ENCODE measurements around the gene KANSL1L. TPM values are rescaled to one million over a fixed set of nuclear protein-coding genes. Genes with fewer than 3 reads are reported as not detected.
A peak's percentile ranks its signal among the peaks of the same experiment; 100 is the strongest.

KANSL1L gene
- total RNA-seq, 1 donor from 2014 or later, result 88.2 TPM

GRCh38 chr2:210009126-210009525, 162.1 kb downstream of the KANSL1L start:
- Histone ChIP-seq H3K9me3 (ENCODE audit: control insufficient read depth in 3 of 3, low read length in 3 of 3) (no peaks in the 10 kb centered on the region), H3K9ac (ENCODE audit: low read depth in 1 of 3, low read length in 3 of 3) (no peak overlapping the region), H3K4me1 (ENCODE audit: control insufficient read depth in 3 of 3, insufficient read depth in 3 of 3, low read length in 3 of 3) (peaks cover 12 to 13% (median 12%) of the 10 kb centered on the region in 3 donors), H3K36me3 (ENCODE audit: control insufficient read depth in 3 of 3, insufficient read depth in 3 of 3, low read length in 3 of 3) (peaks cover 0 to 15% (median 2%) of the 10 kb centered on the region in 3 donors), H3K4me3 (ENCODE audit: low read length in 3 of 3) (no peak overlapping the region), H3K27me3 (ENCODE audit: control insufficient read depth in 3 of 3, insufficient read depth in 3 of 3, low read length in 3 of 3) (no peaks in the 10 kb centered on the region), H3K27ac (ENCODE audit: low read depth, low read length) (no peak overlapping the region)

GRCh38 chr2:210007895-210008294, 163.3 kb downstream of the KANSL1L start:
- no peaks in the 10 kb centered on the region for H3K9me3 ChIP-seq (ENCODE audit: control insufficient read depth in 3 of 3, low read length in 3 of 3)
- H3K4me3 ChIP-seq (ENCODE audit: low read length in 3 of 3), result no peak overlapping the region
- peaks cover 0 to 13% (median 0%) of the 10 kb centered on the region in 3 donors for H3K36me3 ChIP-seq (ENCODE audit: control insufficient read depth in 3 of 3, insufficient read depth in 3 of 3, low read length in 3 of 3)
- no peaks in the 10 kb centered on the region for H3K27me3 ChIP-seq (ENCODE audit: control insufficient read depth in 3 of 3, insufficient read depth in 3 of 3, low read length in 3 of 3)
- peaks cover 20 to 23% (median 21%) of the 10 kb centered on the region in 3 donors for H3K4me1 ChIP-seq (ENCODE audit: control insufficient read depth in 3 of 3, insufficient read depth in 3 of 3, low read length in 3 of 3)
- no peak overlapping the region for H3K27ac ChIP-seq (ENCODE audit: low read depth, low read length)
- H3K9ac ChIP-seq (ENCODE audit: low read depth in 1 of 3, low read length in 3 of 3), result no peak overlapping the region

- Histone ChIP-seq H3K9me3 (ENCODE audit: control insufficient read depth in 3 of 3, low read length in 3 of 3) (no peaks in the 10 kb centered on the region), H3K4me3 (ENCODE audit: low read length in 3 of 3) (no peak overlapping the region), H3K36me3 (ENCODE audit: control insufficient read depth in 3 of 3, insufficient read depth in 3 of 3, low read length in 3 of 3) (peaks cover 0 to 2% (median 2%) of the 10 kb centered on the region in 3 donors), H3K4me1 (ENCODE audit: control insufficient read depth in 3 of 3, insufficient read depth in 3 of 3, low read length in 3 of 3) (peaks cover 24 to 30% (median 28%) of the 10 kb centered on the region in 3 donors), H3K9ac (ENCODE audit: low read depth in 1 of 3, low read length in 3 of 3) (no peak overlapping the region), H3K27ac (ENCODE audit: low read depth, low read length) (no peak overlapping the region), H3K27me3 (ENCODE audit: control insufficient read depth in 3 of 3, insufficient read depth in 3 of 3, low read length in 3 of 3) (no peaks in the 10 kb centered on the region)
Measured at GRCh38 chr2:210004881-210005280, 166.3 kb downstream of the KANSL1L start.

- Histone ChIP-seq H3K27ac (ENCODE audit: low read depth, low read length) (no peak overlapping the region), H3K9ac (ENCODE audit: low read depth in 1 of 3, low read length in 3 of 3) (peak overlapping the region; percentile 88 to 95 (median 89)), H3K4me1 (ENCODE audit: control insufficient read depth in 3 of 3, insufficient read depth in 3 of 3, low read length in 3 of 3) (peaks cover 24 to 30% (median 28%) of the 10 kb centered on the region in 3 donors), H3K9me3 (ENCODE audit: control insufficient read depth in 3 of 3, low read length in 3 of 3) (no peaks in the 10 kb centered on the region), H3K4me3 (ENCODE audit: low read length in 3 of 3) (peak overlapping the region; percentile 96 to 99 (median 99)), H3K36me3 (ENCODE audit: control insufficient read depth in 3 of 3, insufficient read depth in 3 of 3, low read length in 3 of 3) (peaks cover 0 to 2% (median 0%) of the 10 kb centered on the region in 3 donors), H3K27me3 (ENCODE audit: control insufficient read depth in 3 of 3, insufficient read depth in 3 of 3, low read length in 3 of 3) (no peaks in the 10 kb centered on the region)
Measured at GRCh38 chr2:210003359-210003758, 167.8 kb downstream of the KANSL1L start.

GRCh38 chr2:210002158-210003157, 168.8 kb downstream of the KANSL1L start, which contains the start of gene RPE:
Gene RPE (plus strand): TSS chr2:210002638. CDS start chr2:210002662, 24 bp downstream.
- H3K27ac ChIP-seq (ENCODE audit: low read depth, low read length), result peak within 1 kb of the TSS; percentile 82
- no peaks in the 10 kb centered on the region for H3K27me3 ChIP-seq (ENCODE audit: control insufficient read depth in 3 of 3, insufficient read depth in 3 of 3, low read length in 3 of 3)
- H3K36me3 ChIP-seq (ENCODE audit: control insufficient read depth in 3 of 3, insufficient read depth in 3 of 3, low read length in 3 of 3), result peaks cover 0 to 2% (median 0%) of the 10 kb centered on the region in 3 donors
- H3K4me1 ChIP-seq (ENCODE audit: control insufficient read depth in 3 of 3, insufficient read depth in 3 of 3, low read length in 3 of 3), result peaks cover 23 to 30% (median 28%) of the 10 kb centered on the region in 3 donors
- no peaks in the 10 kb centered on the region for H3K9me3 ChIP-seq (ENCODE audit: control insufficient read depth in 3 of 3, low read length in 3 of 3)
- H3K9ac ChIP-seq (ENCODE audit: low read depth in 1 of 3, low read length in 3 of 3), result peak within 1 kb of the TSS; percentile 88 to 95 (median 89)
- peak within 1 kb of the TSS; percentile 96 to 99 (median 99) for H3K4me3 ChIP-seq (ENCODE audit: low read length in 3 of 3)

- H3K27me3 ChIP-seq (ENCODE audit: control insufficient read depth in 3 of 3, insufficient read depth in 3 of 3, low read length in 3 of 3), result no peaks in the 10 kb centered on the region
- H3K9me3 ChIP-seq (ENCODE audit: control insufficient read depth in 3 of 3, low read length in 3 of 3), result no peaks in the 10 kb centered on the region
- no peak overlapping the region for H3K27ac ChIP-seq (ENCODE audit: low read depth, low read length)
- peaks cover 17 to 27% (median 25%) of the 10 kb centered on the region in 3 donors for H3K4me1 ChIP-seq (ENCODE audit: control insufficient read depth in 3 of 3, insufficient read depth in 3 of 3, low read length in 3 of 3)
- no peak overlapping the region for H3K9ac ChIP-seq (ENCODE audit: low read depth in 1 of 3, low read length in 3 of 3)
- no peak overlapping the region for H3K4me3 ChIP-seq (ENCODE audit: low read length in 3 of 3)
- peaks cover 0 to 2% (median 0%) of the 10 kb centered on the region in 3 donors for H3K36me3 ChIP-seq (ENCODE audit: control insufficient read depth in 3 of 3, insufficient read depth in 3 of 3, low read length in 3 of 3)
Measured at GRCh38 chr2:210000464-210001324, 170.5 kb downstream of the KANSL1L start.

GRCh38 chr2:209998596-209998995, 172.6 kb downstream of the KANSL1L start:
- H3K4me1 ChIP-seq (ENCODE audit: control insufficient read depth in 3 of 3, insufficient read depth in 3 of 3, low read length in 3 of 3), result peaks cover 11 to 12% (median 12%) of the 10 kb centered on the region in 3 donors
- no peaks in the 10 kb centered on the region for H3K9me3 ChIP-seq (ENCODE audit: control insufficient read depth in 3 of 3, low read length in 3 of 3)
- H3K27ac ChIP-seq (ENCODE audit: low read depth, low read length), result no peak overlapping the region
- no peak overlapping the region for H3K9ac ChIP-seq (ENCODE audit: low read depth in 1 of 3, low read length in 3 of 3)
- H3K4me3 ChIP-seq (ENCODE audit: low read length in 3 of 3), result no peak overlapping the region
- no peaks in the 10 kb centered on the region for H3K27me3 ChIP-seq (ENCODE audit: control insufficient read depth in 3 of 3, insufficient read depth in 3 of 3, low read length in 3 of 3)
- peaks cover 0 to 2% (median 0%) of the 10 kb centered on the region in 3 donors for H3K36me3 ChIP-seq (ENCODE audit: control insufficient read depth in 3 of 3, insufficient read depth in 3 of 3, low read length in 3 of 3)

GRCh38 chr2:209993968-209994367, 177.2 kb downstream of the KANSL1L start:
- H3K9me3 ChIP-seq (ENCODE audit: control insufficient read depth in 3 of 3, low read length in 3 of 3), result no peaks in the 10 kb centered on the region
- H3K4me3 ChIP-seq (ENCODE audit: low read length in 3 of 3), result no peak overlapping the region
- H3K9ac ChIP-seq (ENCODE audit: low read depth in 1 of 3, low read length in 3 of 3), result no peak overlapping the region
- no peak overlapping the region for H3K27ac ChIP-seq (ENCODE audit: low read depth, low read length)
- H3K4me1 ChIP-seq (ENCODE audit: control insufficient read depth in 3 of 3, insufficient read depth in 3 of 3, low read length in 3 of 3), result no peaks in the 10 kb centered on the region
- H3K27me3 ChIP-seq (ENCODE audit: control insufficient read depth in 3 of 3, insufficient read depth in 3 of 3, low read length in 3 of 3), result no peaks in the 10 kb centered on the region
- H3K36me3 ChIP-seq (ENCODE audit: control insufficient read depth in 3 of 3, insufficient read depth in 3 of 3, low read length in 3 of 3), result no peaks in the 10 kb centered on the region

- Histone ChIP-seq H3K27ac (ENCODE audit: low read depth, low read length) (no peak overlapping the region), H3K4me1 (ENCODE audit: control insufficient read depth in 3 of 3, insufficient read depth in 3 of 3, low read length in 3 of 3) (no peaks in the 10 kb centered on the region), H3K36me3 (ENCODE audit: control insufficient read depth in 3 of 3, insufficient read depth in 3 of 3, low read length in 3 of 3) (no peaks in the 10 kb centered on the region), H3K9ac (ENCODE audit: low read depth in 1 of 3, low read length in 3 of 3) (no peak overlapping the region), H3K4me3 (ENCODE audit: low read length in 3 of 3) (no peak overlapping the region), H3K9me3 (ENCODE audit: control insufficient read depth in 3 of 3, low read length in 3 of 3) (no peaks in the 10 kb centered on the region), H3K27me3 (ENCODE audit: control insufficient read depth in 3 of 3, insufficient read depth in 3 of 3, low read length in 3 of 3) (no peaks in the 10 kb centered on the region)
Measured at GRCh38 chr2:209990838-209991237, 180.4 kb downstream of the KANSL1L start.
